GM12864 (cell line): ENCODE data around the gene DSTYK.

Experiments
- DNase-seq: peaks from one replicate; pipeline ENCODE4 v3.0.0-alpha.2; 2011; ENCODE audit warnings: low read depth
- H3K4me3 ChIP-seq: 2 replicates; pipeline ENCODE4 v1.5.1; 2011; ENCODE audit warnings: mild to moderate bottlenecking, low read depth, low read length, control low read depth
- CTCF ChIP-seq: IDR thresholded peaks from 2 replicates; pipeline ENCODE4 v1.5.1; 2011; ENCODE audit warnings: low read depth, mild to moderate bottlenecking, moderate library complexity, low read length, control low read depth, inconsistent platforms; ENCODE audit errors: missing control alignments

The DSTYK gene

GRCh38 chr1:205129447-205130029 lies 82.0 kb downstream of the DSTYK start:
- DNase-seq: no peak
- TF ChIP-seq CTCF: no peak

GRCh38 chr1:205128050-205128449 lies 83.5 kb downstream of the DSTYK start:
- TF ChIP-seq CTCF: no peak
- no peak for DNase-seq
- no peak overlapping the region for H3K4me3 ChIP-seq

More at GRCh38 chr1:205129447-205130029, 82.0 kb downstream of the DSTYK start:
- no peak overlapping the region for H3K4me3 ChIP-seq

GRCh38 chr1:205127646-205128045 lies 83.9 kb downstream of the DSTYK start:
- no peak overlapping the region for H3K4me3 ChIP-seq
- TF ChIP-seq CTCF: no peak
- no peak for DNase-seq

- DNase-seq: peak; percentile 34
- no peak overlapping the region; the same call in 1 of the 2 replicates for H3K4me3 ChIP-seq
- TF ChIP-seq CTCF: no peak
Observed at GRCh38 chr1:205124726-205125125, 86.8 kb downstream of the DSTYK start.

- DNase-seq: no peak
- peak overlapping the region; percentile 88 for H3K4me3 ChIP-seq
- TF ChIP-seq CTCF: no peak
Observed at GRCh38 chr1:205122489-205122882, 89.0 kb downstream of the DSTYK start.

- DNase-seq: peak; percentile 97
- TF ChIP-seq CTCF: peak; percentile 68
- peak within 1 kb of the TSS; percentile 88 for H3K4me3 ChIP-seq
Observed at GRCh38 chr1:205121660-205122488, 89.6 kb downstream of the DSTYK start, which contains the start of gene RBBP5. RBBP5 (minus strand) TSS chr1:205121978; CDS start chr1:205121873, 105 bp downstream.

- DNase-seq: no peak
- no peak overlapping the region for H3K4me3 ChIP-seq
- TF ChIP-seq CTCF: no peak
Observed at GRCh38 chr1:205118752-205119151, 92.8 kb downstream of the DSTYK start.
